CD14-positive monocyte (primary cell): ENCODE measurements around the gene DOCK3. TPM values are rescaled to one million over a fixed set of nuclear protein-coding genes. Genes with fewer than 3 reads are reported as not detected.

Source experiments
- DNase-seq, 3 donors: peaks; one replicate each; pipeline ENCODE4 v3.0.0-alpha.2; 2011 to 2022
- H2AFZ ChIP-seq: 2 replicates; pipeline ENCODE4 v1.6.0; 2012; ENCODE audit warnings: mild to moderate bottlenecking, low read depth, low read length, inconsistent platforms; ENCODE audit not compliant: insufficient read depth, poor library complexity, severe bottlenecking
- H3K27ac ChIP-seq, 2 donors: 1 replicate in 1 of 2; 2 replicates in 1 of 2; pipeline ENCODE4 v1.5.1; 2012 to 2013; ENCODE audit warnings: low read length in 2 of 2, control low read depth in 1 of 2, inconsistent platforms in 1 of 2, low read depth in 1 of 2, mild to moderate bottlenecking in 1 of 2
- H3K27me3 ChIP-seq, 2 donors: one replicate each; pipeline versions ENCODE4 v1.6.0 to v1.6.1; 2011 to 2013; ENCODE audit warnings: low read length in 2 of 2; ENCODE audit not compliant: control insufficient read depth in 2 of 2, insufficient read depth in 2 of 2
- H3K36me3 ChIP-seq, 2 donors: replicated peaks in 1 of 2; 1 replicate in 1 of 2; 2 replicates in 1 of 2; pipeline versions ENCODE4 v1.5.1 to v1.6.1; 2012 to 2013; ENCODE audit warnings: low read length in 2 of 2, control low read depth in 1 of 2, inconsistent platforms in 1 of 2, mild to moderate bottlenecking in 1 of 2; ENCODE audit not compliant: insufficient read depth in 2 of 2, control insufficient read depth in 1 of 2
- H3K4me1 ChIP-seq, 2 donors: 1 replicate in 1 of 2; 2 replicates in 1 of 2; pipeline versions ENCODE4 v1.5.1 to v1.6.1; 2012 to 2013; ENCODE audit warnings: low read length in 2 of 2, control low read depth in 1 of 2, inconsistent platforms in 1 of 2, mild to moderate bottlenecking in 1 of 2, moderate library complexity in 1 of 2; ENCODE audit not compliant: insufficient read depth in 2 of 2, control insufficient read depth in 1 of 2
- H3K4me2 ChIP-seq: replicated peaks from 2 replicates; pipeline ENCODE3; 2012; ENCODE audit warnings: low read length, moderate library complexity, mild to moderate bottlenecking; ENCODE audit not compliant: poor library complexity, severe bottlenecking; ENCODE audit errors: extremely low read depth
- H3K4me3 ChIP-seq, 3 experiments: fragments of 200-600 bp in 1 of 3; sonication (generic) in 1 of 3; replicated peaks in 1 of 3; 1 replicate in 2 of 3; 2 replicates in 1 of 3; pipeline ENCODE4 v1.5.1; 2011 to 2013; ENCODE audit warnings: low read length in 3 of 3, mild to moderate bottlenecking in 3 of 3, control low read depth in 2 of 3, low read depth in 2 of 3, inconsistent platforms in 1 of 3, moderate library complexity in 1 of 3
- H3K79me2 ChIP-seq: 2 replicates; pipeline ENCODE4 v1.6.0; 2012; ENCODE audit warnings: mild to moderate bottlenecking, control low read depth, inconsistent platforms, low read length, moderate library complexity; ENCODE audit not compliant: insufficient read depth
- H3K9ac ChIP-seq: 2 replicates; pipeline ENCODE4 v1.6.0; 2017; ENCODE audit warnings: low read length, mild to moderate bottlenecking; ENCODE audit not compliant: insufficient read depth, poor library complexity, severe bottlenecking
- H3K9me3 ChIP-seq, 2 donors: replicated peaks in 1 of 2; 1 replicate in 1 of 2; 2 replicates in 1 of 2; pipeline versions ENCODE4 v1.5.1 to v1.6.1; 2012 to 2013; ENCODE audit warnings: low read length in 2 of 2, control low read depth in 1 of 2; ENCODE audit not compliant: control insufficient read depth in 1 of 2, insufficient read depth in 1 of 2
- H4K20me1 ChIP-seq: 2 replicates; pipeline ENCODE4 v1.6.0; 2012; ENCODE audit warnings: mild to moderate bottlenecking, low read length, control low read depth, moderate library complexity; ENCODE audit not compliant: insufficient read depth
- H3K27ac Mint-ChIP-seq, 7 donors: one replicate each; pipeline ENCODE4 v1.8.0; 2020; ENCODE audit warnings: mild to moderate bottlenecking in 7 of 7, mixed read lengths in 7 of 7, moderate library complexity in 6 of 7, inconsistent platforms in 2 of 7
- H3K27me3 Mint-ChIP-seq, 3 donors: one replicate each; pipeline ENCODE4 v1.8.0; 2021 to 2022; ENCODE audit warnings: low read depth in 3 of 3, mild to moderate bottlenecking in 3 of 3, mixed read lengths in 3 of 3, moderate library complexity in 3 of 3, inconsistent platforms in 1 of 3
- H3K36me3 Mint-ChIP-seq, 2 donors: one replicate each; pipeline ENCODE4 v1.8.0; 2020; ENCODE audit warnings: mixed read lengths in 2 of 2, inconsistent platforms in 1 of 2, mild to moderate bottlenecking in 1 of 2
- H3K4me1 Mint-ChIP-seq: one replicate; pipeline ENCODE4 v1.8.0; 2020; ENCODE audit warnings: mild to moderate bottlenecking, mixed read lengths
- H3K4me3 Mint-ChIP-seq, 2 donors: one replicate each; pipeline ENCODE4 v1.8.0; 2020; ENCODE audit warnings: mild to moderate bottlenecking in 2 of 2, mixed read lengths in 2 of 2, moderate library complexity in 1 of 2
- H3K9me3 Mint-ChIP-seq, 7 donors: one replicate each; pipeline ENCODE4 v1.8.0; 2020 to 2022; ENCODE audit warnings: mixed read lengths in 7 of 7, mild to moderate bottlenecking in 6 of 7, moderate library complexity in 6 of 7, inconsistent platforms in 2 of 7
- WGBS: methylation state at CpG from one replicate; pipeline ENCODE4 v1.1.5; 2013; ENCODE audit warnings: missing lambda C conversion rate; ENCODE audit not compliant: insufficient coverage; 5-methylcytosine and 5-hydroxymethylcytosine counted together
- intact Hi-C, 2 donors: fragments of 100-400 bp; cut with micrococcal nuclease; formaldehyde crosslinking; loops; one replicate each; pipeline versions ENCODE4 v1.15.0 to v1.15.1; 2023
- polyA plus RNA-seq, 3 donors: library from polyadenylated mRNA; depleted of rRNA in 1 of 3; unstranded in 2 of 3; stranded (reverse) in 1 of 3; fragments of 300-500 nt in 2 of 3; fragments of >200 nt in 1 of 3; fragmentation: Illumina TruSeq in 2 of 3; gene quantifications; 1 replicate in 2 of 3; 2 replicates in 1 of 3; pipeline ENCODE4 v1.2.3, GENCODE V29; 2012 to 2021
- TF ChIP-seq, protein P1 (sequence below): fragments of 200-600 bp; IDR thresholded peaks from one replicate; pipeline ENCODE4 v1.8.0; 2022; ENCODE audit warnings: antibody characterized with exemption, mild to moderate bottlenecking

Gene DOCK3
- polyA plus RNA-seq, 3 donors, result 0.03 TPM; not detected in 1

GRCh38 chr3:50656417-50657195 lies 18.1 kb upstream of the DOCK3 start:
- peaks cover 0 to 1% of the 10 kb centered on the region in 2 donors for H3K36me3 Mint-ChIP-seq
- no peak overlapping the region for H3K4me3 Mint-ChIP-seq
- no peaks in the 10 kb centered on the region for H3K27me3 ChIP-seq
- H3K9me3 Mint-ChIP-seq, result no peaks in the 10 kb centered on the region
- H4K20me1 ChIP-seq, result peaks cover 50% of the 10 kb centered on the region
- no peak overlapping the region for H3K27ac Mint-ChIP-seq
- no peak overlapping the region for H3K4me2 ChIP-seq
- no peak for DNase-seq
- no peaks in the 10 kb centered on the region for H3K9me3 ChIP-seq
- H3K36me3 ChIP-seq, result no peaks in the 10 kb centered on the region
- no peaks in the 10 kb centered on the region for H3K79me2 ChIP-seq
- TF ChIP-seq, protein P1, sequence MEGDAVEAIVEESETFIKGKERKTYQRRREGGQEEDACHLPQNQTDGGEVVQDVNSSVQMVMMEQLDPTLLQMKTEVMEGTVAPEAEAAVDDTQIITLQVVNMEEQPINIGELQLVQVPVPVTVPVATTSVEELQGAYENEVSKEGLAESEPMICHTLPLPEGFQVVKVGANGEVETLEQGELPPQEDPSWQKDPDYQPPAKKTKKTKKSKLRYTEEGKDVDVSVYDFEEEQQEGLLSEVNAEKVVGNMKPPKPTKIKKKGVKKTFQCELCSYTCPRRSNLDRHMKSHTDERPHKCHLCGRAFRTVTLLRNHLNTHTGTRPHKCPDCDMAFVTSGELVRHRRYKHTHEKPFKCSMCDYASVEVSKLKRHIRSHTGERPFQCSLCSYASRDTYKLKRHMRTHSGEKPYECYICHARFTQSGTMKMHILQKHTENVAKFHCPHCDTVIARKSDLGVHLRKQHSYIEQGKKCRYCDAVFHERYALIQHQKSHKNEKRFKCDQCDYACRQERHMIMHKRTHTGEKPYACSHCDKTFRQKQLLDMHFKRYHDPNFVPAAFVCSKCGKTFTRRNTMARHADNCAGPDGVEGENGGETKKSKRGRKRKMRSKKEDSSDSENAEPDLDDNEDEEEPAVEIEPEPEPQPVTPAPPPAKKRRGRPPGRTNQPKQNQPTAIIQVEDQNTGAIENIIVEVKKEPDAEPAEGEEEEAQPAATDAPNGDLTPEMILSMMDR, result no peak
- intact Hi-C loops, result loop anchor here in 1 of 2 donors (10.0 kb wide), 1 partner anchor 82 kb away; no protein-coding TSS in a partner anchor
- no peak overlapping the region for H3K9ac ChIP-seq
- H3K4me1 Mint-ChIP-seq, result peaks cover 23% of the 10 kb centered on the region
- WGBS, result 100% methylated on average over 3 of the region's 8 CpGs
- H3K4me1 ChIP-seq, result peaks cover 8 to 15% of the 10 kb centered on the region in 2 donors
- no peak overlapping the region for H3K27ac ChIP-seq
- no peak overlapping the region for H2AFZ ChIP-seq
- peaks cover 2 to 10% (median 5%) of the 10 kb centered on the region in 3 donors for H3K27me3 Mint-ChIP-seq
- no peak overlapping the region for H3K4me3 ChIP-seq

DNA sequence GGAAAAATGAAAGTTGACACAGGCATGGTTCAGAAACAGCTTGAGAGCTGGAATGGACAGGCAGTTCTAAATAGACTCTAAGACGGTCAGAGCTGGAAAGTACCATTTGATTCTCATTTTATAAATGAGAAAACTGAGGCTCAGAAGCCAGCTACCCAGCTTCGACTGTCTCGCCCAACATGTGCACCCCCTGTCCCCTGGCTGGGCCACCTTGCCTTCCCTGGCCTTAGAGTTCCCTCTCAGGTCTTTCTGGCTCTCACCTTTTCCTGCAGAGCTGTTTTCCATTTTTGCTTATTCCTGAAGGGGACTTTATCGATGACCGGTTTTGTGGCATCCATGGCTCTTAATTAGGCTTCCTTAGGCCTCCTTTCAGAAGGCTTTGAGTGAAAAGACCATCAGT lies 17.3 kb upstream of the DOCK3 start:
- Mint-ChIP-seq H3K9me3 (no peaks in the 10 kb centered on the region), H3K36me3 (no peaks in the 10 kb centered on the region), H3K4me3 (no peak overlapping the region), H3K27me3 (peaks cover 2 to 10% (median 5%) of the 10 kb centered on the region in 3 donors), H3K4me1 (peaks cover 31% of the 10 kb centered on the region), H3K27ac (no peak overlapping the region)
- Histone ChIP-seq H4K20me1 (peaks cover 42% of the 10 kb centered on the region), H3K27ac (no peak overlapping the region), H3K4me2 (no peak overlapping the region), H3K4me3 (no peak overlapping the region), H3K36me3 (no peaks in the 10 kb centered on the region), H3K79me2 (no peaks in the 10 kb centered on the region), H3K9ac (no peak overlapping the region), H3K4me1 (peaks cover 10 to 19% of the 10 kb centered on the region in 2 donors), H3K9me3 (no peaks in the 10 kb centered on the region), H3K27me3 (no peaks in the 10 kb centered on the region), H2AFZ (no peak overlapping the region)
- intact Hi-C loops, result loop anchor here in 1 of 2 donors (10.0 kb wide), 1 partner anchor 83 kb away; no protein-coding TSS in a partner anchor
- DNase-seq, result no peak
- TF ChIP-seq, protein P1, result no peak
- 100% methylated on average over 5 of the region's 5 CpGs for WGBS
